ENCODE results near the gene C5.

Gene C5

DNA sequence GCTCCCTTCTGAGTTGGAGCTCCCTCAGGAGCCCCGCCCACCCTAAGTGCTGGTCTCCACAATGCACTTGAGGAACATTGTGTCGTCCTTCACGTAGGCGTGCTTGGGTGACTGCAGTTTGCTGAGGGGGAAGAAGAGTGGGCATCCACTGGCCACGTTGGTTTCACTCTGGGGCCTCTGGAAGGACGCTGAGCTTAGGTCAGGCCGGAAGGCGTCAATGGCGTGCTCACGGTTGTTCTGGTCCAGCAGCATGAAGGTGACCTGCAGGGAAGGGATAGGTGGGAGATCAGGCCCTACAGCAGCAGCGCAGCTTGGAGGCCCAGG, 145.1 kb downstream of the C5 start:
- no peak for TF ChIP-seq CTCF (IDR thresholded peaks at IDR 0.05; ENCODE audit: extremely low read depth, insufficient read depth, missing control alignments)
- no peak for DNase-seq (ENCODE audit: low spot score)
- in situ Hi-C loops (cut with MboI; ENCODE audit: low pct_unique_long_range_greater_than_20kb, low sequenced_read_pairs, unreplicated experiment): no loop called here

- in situ Hi-C loops (cut with MboI; ENCODE audit: low pct_unique_long_range_greater_than_20kb, low sequenced_read_pairs, unreplicated experiment): no loop called here
- no peak for DNase-seq (ENCODE audit: low spot score)
- no peak for TF ChIP-seq CTCF (IDR thresholded peaks at IDR 0.05; ENCODE audit: extremely low read depth, insufficient read depth, missing control alignments)
Observed at GRCh38 chr9:120904061-120904977, 145.8 kb downstream of the C5 start.

- no peak for DNase-seq (ENCODE audit: low spot score)
- no peak for TF ChIP-seq CTCF (IDR thresholded peaks at IDR 0.05; ENCODE audit: extremely low read depth, insufficient read depth, missing control alignments)
- in situ Hi-C loops (cut with MboI; ENCODE audit: low pct_unique_long_range_greater_than_20kb, low sequenced_read_pairs, unreplicated experiment): no loop called here
Observed at GRCh38 chr9:120902569-120903535, 147.2 kb downstream of the C5 start.
